VCaP (cell line): ENCODE results near the gene NR1I3.

ENCODE experiments used
- H3K27ac ChIP-seq: fragments of 450-650 bp; 2 replicates; pipeline ENCODE4 v1.5.1; 2017
- TF ChIP-seq, protein P1 (sequence below): fragments of 450-650 bp; conservative IDR thresholded peaks from 2 replicates; pipeline ENCODE4 v1.5.1; 2017; ENCODE audit warnings: mild to moderate bottlenecking, moderate library complexity

NR1I3 gene

DNA sequence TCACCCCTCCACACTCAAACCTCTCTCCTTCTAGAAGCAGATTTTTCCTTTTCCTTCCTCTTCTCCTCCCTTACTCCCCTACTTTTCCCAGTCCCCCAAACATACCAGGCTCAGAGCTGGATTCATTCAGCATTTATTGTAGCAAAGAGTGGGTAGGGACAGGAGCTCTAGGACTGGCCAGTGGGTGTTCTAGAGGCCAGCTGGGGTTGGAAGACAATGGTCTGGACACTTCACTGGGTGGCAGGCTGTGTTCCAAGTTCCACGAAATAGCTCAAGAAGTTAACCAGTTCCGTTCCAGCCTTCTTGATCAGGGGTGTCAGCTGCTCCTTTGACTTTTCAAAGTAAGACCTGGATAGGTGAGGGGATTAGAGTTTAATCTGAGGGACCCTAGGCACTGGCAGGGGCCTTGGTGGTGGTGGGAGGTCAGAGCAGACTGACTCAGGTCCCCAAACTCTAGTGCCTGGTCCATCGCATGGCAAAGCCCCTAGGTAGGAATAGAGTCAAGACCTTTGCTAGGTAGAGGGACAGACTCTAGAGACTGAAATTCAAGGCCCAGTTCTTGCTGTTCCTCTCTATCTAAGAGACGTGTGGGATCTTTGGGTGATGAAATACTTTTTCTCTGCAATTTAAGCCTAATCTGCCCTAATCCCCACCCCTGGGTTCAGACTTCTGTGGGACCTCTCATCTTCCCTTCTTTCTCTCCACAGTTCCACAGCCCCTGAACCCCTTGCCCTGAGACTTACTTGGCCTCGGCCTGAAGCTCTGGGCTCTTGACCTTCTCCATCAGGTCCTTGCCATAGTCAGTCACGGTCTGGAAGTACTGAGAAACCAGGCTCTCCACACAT lies 15.6 kb downstream of the NR1I3 start:
- TF ChIP-seq, protein P1, sequence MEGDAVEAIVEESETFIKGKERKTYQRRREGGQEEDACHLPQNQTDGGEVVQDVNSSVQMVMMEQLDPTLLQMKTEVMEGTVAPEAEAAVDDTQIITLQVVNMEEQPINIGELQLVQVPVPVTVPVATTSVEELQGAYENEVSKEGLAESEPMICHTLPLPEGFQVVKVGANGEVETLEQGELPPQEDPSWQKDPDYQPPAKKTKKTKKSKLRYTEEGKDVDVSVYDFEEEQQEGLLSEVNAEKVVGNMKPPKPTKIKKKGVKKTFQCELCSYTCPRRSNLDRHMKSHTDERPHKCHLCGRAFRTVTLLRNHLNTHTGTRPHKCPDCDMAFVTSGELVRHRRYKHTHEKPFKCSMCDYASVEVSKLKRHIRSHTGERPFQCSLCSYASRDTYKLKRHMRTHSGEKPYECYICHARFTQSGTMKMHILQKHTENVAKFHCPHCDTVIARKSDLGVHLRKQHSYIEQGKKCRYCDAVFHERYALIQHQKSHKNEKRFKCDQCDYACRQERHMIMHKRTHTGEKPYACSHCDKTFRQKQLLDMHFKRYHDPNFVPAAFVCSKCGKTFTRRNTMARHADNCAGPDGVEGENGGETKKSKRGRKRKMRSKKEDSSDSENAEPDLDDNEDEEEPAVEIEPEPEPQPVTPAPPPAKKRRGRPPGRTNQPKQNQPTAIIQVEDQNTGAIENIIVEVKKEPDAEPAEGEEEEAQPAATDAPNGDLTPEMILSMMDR, result no peak
- H3K27ac ChIP-seq, result no peak overlapping the region

DNA sequence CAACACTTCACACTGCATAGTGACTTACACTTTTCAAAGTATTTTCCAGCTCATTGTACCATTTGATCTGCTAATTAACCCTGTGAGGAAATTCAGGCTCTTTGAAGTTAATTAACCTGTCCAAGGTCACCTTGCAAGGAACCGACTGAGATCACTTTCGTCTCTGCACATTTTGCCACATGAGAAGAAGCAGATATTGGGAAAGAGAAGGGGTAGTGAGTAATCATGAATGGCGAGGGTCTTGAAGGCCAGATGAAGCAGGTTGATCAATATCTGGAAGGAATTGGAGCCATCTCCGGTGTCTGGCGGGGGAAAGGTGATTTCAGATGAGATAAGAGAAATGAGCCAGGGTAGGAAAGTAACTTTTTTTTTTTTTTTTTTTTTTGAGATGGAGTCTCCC lies 18.0 kb downstream of the NR1I3 start:
- TF ChIP-seq, protein P1, result no peak
- no peak overlapping the region for H3K27ac ChIP-seq

DNA sequence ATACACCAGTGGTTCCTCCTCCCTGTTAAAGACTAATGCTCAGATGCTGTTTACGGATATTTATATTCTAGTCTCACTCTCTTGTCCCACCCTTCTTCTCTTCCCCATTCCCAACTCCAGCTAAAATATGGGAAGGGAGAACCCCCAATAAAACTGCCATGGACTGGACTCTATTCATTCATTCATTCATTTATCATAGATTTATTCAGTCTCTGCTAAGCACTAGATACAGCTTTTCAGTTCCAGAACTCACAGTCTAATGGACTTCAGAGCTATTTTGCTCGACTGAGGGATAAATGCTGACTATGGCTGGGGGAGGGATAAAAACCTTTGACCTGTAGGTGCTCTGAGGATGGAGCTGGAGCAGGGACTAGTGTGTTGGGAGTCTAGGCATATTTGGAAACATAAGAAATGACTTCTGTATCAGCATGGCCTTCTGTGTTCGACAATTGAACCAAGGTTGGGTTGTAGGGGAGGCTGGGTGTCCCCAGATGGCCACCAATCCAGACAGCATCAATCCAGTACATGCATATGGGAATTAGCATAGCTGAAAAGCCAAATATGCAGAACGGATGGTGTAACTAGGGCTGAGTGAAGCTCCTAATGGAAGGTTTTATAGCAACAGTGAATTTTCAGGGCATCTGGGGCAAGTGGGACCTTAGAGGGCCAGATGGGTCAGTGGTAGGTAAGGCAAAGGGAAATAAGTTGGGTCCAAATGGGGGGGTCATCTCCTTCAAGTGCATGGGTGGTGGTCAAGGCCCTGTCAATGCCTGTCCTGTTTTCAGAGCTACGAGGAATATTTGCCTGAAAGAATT lies 18.7 kb downstream of the NR1I3 start:
- TF ChIP-seq, protein P1, result no peak
- H3K27ac ChIP-seq, result no peak overlapping the region

DNA sequence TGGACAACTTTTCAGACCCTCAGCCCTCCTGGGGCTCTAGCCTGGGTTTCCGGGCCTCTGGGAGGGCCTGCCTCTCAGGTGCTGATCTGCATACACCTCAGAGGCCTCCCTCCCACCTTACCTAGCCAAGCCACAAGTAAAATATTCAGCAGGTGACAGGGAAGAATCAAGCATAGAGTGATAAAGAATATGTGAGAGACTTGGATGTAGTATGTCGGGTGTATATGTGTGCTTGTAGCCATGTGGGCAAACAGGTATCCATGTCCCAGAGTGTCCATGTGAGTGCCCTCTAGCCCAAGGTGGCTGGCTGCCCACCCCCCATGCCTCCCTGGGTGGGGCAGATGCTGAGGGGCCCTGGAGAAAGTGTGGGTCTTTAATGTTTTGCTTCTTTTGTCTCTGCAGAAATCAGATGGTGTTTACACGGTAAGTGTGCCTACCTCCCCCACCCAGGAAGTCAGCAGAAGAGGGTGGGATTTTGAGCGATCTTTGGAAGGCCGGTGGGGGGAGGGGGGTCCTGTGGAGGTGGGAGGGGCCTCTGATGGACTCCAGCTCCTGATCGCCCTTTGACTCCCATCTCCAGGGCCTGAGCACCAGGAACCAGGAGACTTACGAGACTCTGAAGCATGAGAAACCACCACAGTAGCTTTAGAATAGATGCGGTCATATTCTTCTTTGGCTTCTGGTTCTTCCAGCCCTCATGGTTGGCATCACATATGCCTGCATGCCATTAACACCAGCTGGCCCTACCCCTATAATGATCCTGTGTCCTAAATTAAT lies 19.5 kb downstream of the NR1I3 start:
- TF ChIP-seq, protein P1, result no peak
- no peak overlapping the region for H3K27ac ChIP-seq

DNA sequence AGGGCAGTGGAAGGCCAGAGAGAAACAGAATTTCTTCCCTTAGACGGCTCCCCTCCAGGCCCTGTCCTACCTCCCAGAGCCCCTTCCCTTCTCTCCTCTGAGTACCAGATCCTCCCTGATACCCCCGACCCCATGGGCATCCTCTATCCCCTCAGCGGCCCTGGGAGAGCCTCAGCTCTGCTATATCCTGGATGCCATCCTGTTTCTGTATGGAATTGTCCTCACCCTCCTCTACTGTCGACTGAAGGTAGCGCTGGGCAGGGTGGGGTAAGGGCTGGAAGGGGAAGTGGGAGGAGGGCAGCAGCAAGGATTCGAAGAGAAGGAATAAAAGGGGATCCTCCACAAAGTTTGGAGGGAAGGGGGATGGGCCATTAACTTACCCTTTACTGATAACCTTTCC lies 20.2 kb downstream of the NR1I3 start:
- TF ChIP-seq, protein P1, result no peak
- no peak overlapping the region for H3K27ac ChIP-seq

DNA sequence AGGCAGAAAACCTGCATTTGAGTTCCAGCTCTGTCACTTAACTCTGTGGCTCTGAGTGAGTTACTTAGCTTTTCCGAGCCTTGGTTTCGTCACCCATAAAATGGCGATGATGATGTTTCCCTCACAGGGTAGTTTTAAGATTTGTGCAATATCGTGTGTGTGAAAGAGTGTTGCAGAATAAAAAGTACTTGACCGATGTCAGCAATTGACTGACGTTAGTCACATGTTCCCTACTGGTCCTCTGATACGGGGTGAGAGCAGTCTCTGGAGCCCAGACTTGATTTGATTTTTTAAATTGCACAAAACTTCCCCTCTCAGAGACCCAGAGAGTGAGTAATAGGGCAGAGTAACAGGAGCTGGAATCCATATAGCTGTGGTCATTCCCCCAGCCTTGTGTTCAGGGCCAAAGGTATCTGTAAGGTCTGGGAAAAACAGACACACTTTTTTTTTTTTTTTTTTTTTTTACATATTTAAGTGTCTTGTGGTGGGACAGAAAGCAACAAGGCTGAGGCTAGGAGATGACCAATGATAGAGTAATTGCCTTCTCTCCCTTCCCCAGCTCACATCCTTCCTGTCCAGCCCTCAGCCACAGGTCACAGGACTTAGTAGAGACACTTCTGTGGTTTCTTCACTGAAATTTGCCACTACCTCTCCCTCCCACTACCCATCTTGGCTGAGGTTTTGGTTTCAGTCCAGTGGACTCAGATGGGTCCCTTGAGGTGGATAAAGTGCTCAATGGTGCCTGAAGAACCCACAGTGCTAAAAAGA lies 20.9 kb downstream of the NR1I3 start:
- H3K27ac ChIP-seq, result no peak overlapping the region
- TF ChIP-seq, protein P1, result no peak
